A549 (cell line): ENCODE results near the gene FGF23. TPM values are rescaled to one million over a fixed set of nuclear protein-coding genes. Genes with fewer than 3 reads are reported as not detected.

Source experiments
- ATAC-seq, 2 experiments: fragments of 200-7000 bp in 1 of 2; fragments of >200 bp in 1 of 2; cut with Nextera tagmentation in 1 of 2; cut with Tn5 transposase in 1 of 2; 3 replicates each; pipeline versions ENCODE4 v1.8.0 to v1.9.1; 2018 to 2020; ENCODE audit warnings: mild to moderate bottlenecking in 1 of 2, moderate library complexity in 1 of 2
- CTCF ChIA-PET: fragments of 300-600 bp; sonication (Branson Sonifier 250); formaldehyde crosslinking; extraction: SDS; loops from one replicate; lab custom pipeline; 2021; ENCODE audit warnings: antibody characterized with exemption, inconsistent platforms; lab: Yijun Ruan, JAX
- POLR2A ChIA-PET: fragments of 350-600 bp; formaldehyde crosslinking; extraction: SDS; loops from one replicate; lab custom pipeline; 2021; ENCODE audit warnings: antibody characterized with exemption, inconsistent platforms; lab: Yijun Ruan, JAX
- DNase-seq, 2 experiments: peaks; one replicate each; pipeline versions ENCODE4 v3.0.0 to v3.0.0-alpha.2; 2011 to 2016; ENCODE audit warnings: low read depth in 1 of 2, low spot score in 1 of 2
- FAIRE-seq: peaks from 2 replicates; lab custom pipeline; 2011; peaks lifted over from hg19 to GRCh38; lab: Jason Lieb, UNC
- H3K27ac ChIP-seq, 2 experiments: fragments of >200 bp; sonication (Bioruptor Twin); formaldehyde crosslinking; 3 replicates each; pipeline ENCODE4 v1.5.1; 2016 to 2017
- H3K4me1 ChIP-seq: fragments of >200 bp; sonication (Bioruptor Twin); formaldehyde crosslinking; 3 replicates; pipeline ENCODE4 v1.6.1; 2016
- H3K4me2 ChIP-seq: fragments of >200 bp; sonication (Bioruptor Twin); formaldehyde crosslinking; 3 replicates; pipeline ENCODE4 v1.6.1; 2016
- H3K4me3 ChIP-seq: fragments of >200 bp; sonication (Bioruptor Twin); formaldehyde crosslinking; 3 replicates; pipeline ENCODE4 v1.5.1; 2016
- H3K9me3 ChIP-seq: fragments of >200 bp; sonication (Bioruptor Twin); formaldehyde crosslinking; 3 replicates; pipeline ENCODE4 v1.6.1; 2016
- CEBPB ChIP-seq, 2 experiments: fragments of >200 bp in 1 of 2; sonication (Bioruptor Twin) in 1 of 2; formaldehyde crosslinking in 1 of 2; IDR thresholded peaks; 2 replicates each; pipeline ENCODE4 v1.6.1; 2012 to 2016
- ESRRA ChIP-seq: fragments of 150-350 bp; IDR thresholded peaks from 2 replicates; pipeline ENCODE4 v1.6.1; 2014; ENCODE audit warnings: mild to moderate bottlenecking, low read length, borderline replicate concordance
- GATA3 ChIP-seq: IDR thresholded peaks from 2 replicates; pipeline ENCODE4 v1.6.1; 2012; ENCODE audit warnings: borderline replicate concordance
- HDAC2 ChIP-seq: fragments of 200-600 bp; sonication (generic); IDR thresholded peaks from 2 replicates; pipeline ENCODE4 v1.6.1; 2016
- HOXB5 ChIP-seq: fragments of 250-450 bp; sonication (Bioruptor Pico); IDR thresholded peaks from 2 replicates; pipeline ENCODE4 v1.5.0; 2020; ENCODE audit warnings: mild to moderate bottlenecking, moderate library complexity
- JUN ChIP-seq, 2 experiments: fragments of >200 bp; sonication (Bioruptor Twin); formaldehyde crosslinking; IDR thresholded peaks; 2 replicates in 1 of 2; 3 replicates in 1 of 2; pipeline ENCODE4 v1.6.1; 2016 to 2017
- MAFK ChIP-seq: fragments of 450-650 bp; IDR thresholded peaks from 2 replicates; pipeline ENCODE4 v1.6.1; 2014; ENCODE audit not compliant: partially characterized antibody
- NFE2L2 ChIP-seq: fragments of 150-350 bp; conservative IDR thresholded peaks from 2 replicates; pipeline ENCODE4 v1.6.1; 2014; ENCODE audit warnings: low read length
- PHF8 ChIP-seq: fragments of 200-600 bp; sonication (generic); IDR thresholded peaks from 2 replicates; pipeline ENCODE4 v1.6.1; 2016; ENCODE audit warnings: low read depth, mild to moderate bottlenecking, antibody characterized with exemption, moderate library complexity, borderline replicate concordance
- POLR2A ChIP-seq: IDR thresholded peaks from 2 replicates; pipeline ENCODE4 v1.6.1; 2012; ENCODE audit warnings: mild to moderate bottlenecking, low read length
- POLR2AphosphoS2 ChIP-seq: conservative IDR thresholded peaks from 2 replicates; pipeline ENCODE4 v1.6.1; 2012; ENCODE audit warnings: low read length, improper control_type of control experiment, inconsistent platforms
- RARB ChIP-seq: fragments of 250-450 bp; sonication (Bioruptor Pico); IDR thresholded peaks from 2 replicates; pipeline ENCODE4 v1.8.0; 2021; ENCODE audit warnings: mild to moderate bottlenecking, moderate library complexity
- TFCP2L1 ChIP-seq: fragments of 250-450 bp; sonication (Bioruptor Pico); IDR thresholded peaks from 2 replicates; pipeline ENCODE4 v1.5.0; 2021; ENCODE audit warnings: mild to moderate bottlenecking
- ZC3H11A ChIP-seq: fragments of 450-650 bp; IDR thresholded peaks from 2 replicates; pipeline ENCODE4 v1.6.1; 2014; ENCODE audit warnings: antibody characterized with exemption, mild to moderate bottlenecking
- ZNF302 ChIP-seq: fragments of 250-450 bp; sonication (Bioruptor Pico); IDR thresholded peaks from 2 replicates; pipeline ENCODE4 v1.9.0; 2021; ENCODE audit warnings: inconsistent platforms, mild to moderate bottlenecking, moderate library complexity
- WGBS: methylation state at CpG from one replicate; pipeline ENCODE4 v1.1.6; 2017; ENCODE audit errors: missing lambda C conversion rate; 5-methylcytosine and 5-hydroxymethylcytosine counted together
- polyA plus RNA-seq, 4 experiments: library from polyadenylated mRNA; depleted of rRNA in 3 of 4; stranded (reverse); fragments of >200 nt; fragmentation: RNase III in 1 of 4; extraction: RNeasy Plus Mini Kit Qiagen cat#74134 plus additional on column Dnase treatment in 1 of 4; gene quantifications; 2 replicates in 3 of 4; 3 replicates in 1 of 4; pipeline ENCODE4 v1.2.3, GENCODE V29; 2011 to 2017
- TF ChIP-seq, protein P1 (sequence below): fragments of 450-650 bp; IDR thresholded peaks from 2 replicates; pipeline ENCODE4 v1.6.1; 2014; ENCODE audit warnings: antibody characterized with exemption
- TF ChIP-seq, protein P2 (sequence below): IDR thresholded peaks from 2 replicates; pipeline ENCODE4 v1.6.1; 2012
- TF ChIP-seq, protein P3 (sequence below): fragments of 200-600 bp; sonication (generic); IDR thresholded peaks from 2 replicates; pipeline ENCODE4 v1.6.1; 2016; ENCODE audit warnings: antibody characterized with exemption, mild to moderate bottlenecking, moderate library complexity
- TF ChIP-seq, protein P4 (sequence below): IDR thresholded peaks from 2 replicates; pipeline ENCODE4 v1.6.1; 2012
- TF ChIP-seq, protein P5 (sequence below): IDR thresholded peaks from 2 replicates; pipeline ENCODE4 v1.6.1; 2012; ENCODE audit warnings: low read depth, borderline replicate concordance
- TF ChIP-seq, protein P6 (sequence below): fragments of >200 bp; sonication (Bioruptor Twin); formaldehyde crosslinking; IDR thresholded peaks from 2 replicates; pipeline ENCODE4 v1.6.1; 2016

The FGF23 gene
- polyA plus RNA-seq, 2 of the 4 experiments (the other 2 are of a cell fraction) = not detected

DNA sequence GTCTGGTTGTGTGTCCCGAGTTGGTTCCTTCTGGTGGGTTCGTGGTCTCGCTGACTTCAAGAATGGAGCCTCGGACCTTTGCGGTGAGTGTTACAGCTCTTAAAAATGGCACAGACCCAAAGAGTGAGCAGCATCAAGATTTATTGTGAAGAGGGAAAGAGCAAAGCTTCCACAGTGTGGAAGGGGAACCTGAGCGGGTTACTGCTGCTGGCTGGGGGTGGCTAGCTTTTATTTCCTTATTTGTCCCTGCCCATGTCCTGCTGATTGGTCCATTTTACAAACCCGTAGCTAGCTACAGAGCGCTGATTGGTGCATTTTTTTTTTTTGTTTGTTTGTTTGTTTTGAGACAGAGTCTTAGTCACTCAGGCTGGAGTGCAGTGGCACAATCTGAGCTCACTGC lies 36.8 kb upstream of the FGF23 start:
- Histone ChIP-seq H3K4me1 (no peaks in the 10 kb centered on the region), H3K4me3 (no peak overlapping the region), H3K9me3 (no peaks in the 10 kb centered on the region; the same call in 2 of the 3 replicates), H3K4me2 (no peak overlapping the region), H3K27ac (no peak overlapping the region)
- no peak for FAIRE-seq
- no peak for ATAC-seq
- no peak for DNase-seq
- ChIA-PET CTCF (interaction anchor here (2.6 kb wide), 1 partner anchor 110 kb away, joined by 9 read pairs; no protein-coding TSS in a partner anchor), POLR2A (no interaction called here)
- 37% methylated on average over 8 of the region's 8 CpGs for WGBS
- TF ChIP-seq HDAC2 (no peak), ESRRA (no peak), ZC3H11A (no peak), CEBPB (IDR thresholded peaks at IDR 0.05) (no peak), MAFK (no peak), GATA3 (no peak)
- TF ChIP-seq, protein P1, sequence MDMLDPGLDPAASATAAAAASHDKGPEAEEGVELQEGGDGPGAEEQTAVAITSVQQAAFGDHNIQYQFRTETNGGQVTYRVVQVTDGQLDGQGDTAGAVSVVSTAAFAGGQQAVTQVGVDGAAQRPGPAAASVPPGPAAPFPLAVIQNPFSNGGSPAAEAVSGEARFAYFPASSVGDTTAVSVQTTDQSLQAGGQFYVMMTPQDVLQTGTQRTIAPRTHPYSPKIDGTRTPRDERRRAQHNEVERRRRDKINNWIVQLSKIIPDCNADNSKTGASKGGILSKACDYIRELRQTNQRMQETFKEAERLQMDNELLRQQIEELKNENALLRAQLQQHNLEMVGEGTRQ = no peak
- TF ChIP-seq, protein P2, sequence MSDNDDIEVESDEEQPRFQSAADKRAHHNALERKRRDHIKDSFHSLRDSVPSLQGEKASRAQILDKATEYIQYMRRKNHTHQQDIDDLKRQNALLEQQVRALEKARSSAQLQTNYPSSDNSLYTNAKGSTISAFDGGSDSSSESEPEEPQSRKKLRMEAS = no peak
- TF ChIP-seq, protein P3, sequence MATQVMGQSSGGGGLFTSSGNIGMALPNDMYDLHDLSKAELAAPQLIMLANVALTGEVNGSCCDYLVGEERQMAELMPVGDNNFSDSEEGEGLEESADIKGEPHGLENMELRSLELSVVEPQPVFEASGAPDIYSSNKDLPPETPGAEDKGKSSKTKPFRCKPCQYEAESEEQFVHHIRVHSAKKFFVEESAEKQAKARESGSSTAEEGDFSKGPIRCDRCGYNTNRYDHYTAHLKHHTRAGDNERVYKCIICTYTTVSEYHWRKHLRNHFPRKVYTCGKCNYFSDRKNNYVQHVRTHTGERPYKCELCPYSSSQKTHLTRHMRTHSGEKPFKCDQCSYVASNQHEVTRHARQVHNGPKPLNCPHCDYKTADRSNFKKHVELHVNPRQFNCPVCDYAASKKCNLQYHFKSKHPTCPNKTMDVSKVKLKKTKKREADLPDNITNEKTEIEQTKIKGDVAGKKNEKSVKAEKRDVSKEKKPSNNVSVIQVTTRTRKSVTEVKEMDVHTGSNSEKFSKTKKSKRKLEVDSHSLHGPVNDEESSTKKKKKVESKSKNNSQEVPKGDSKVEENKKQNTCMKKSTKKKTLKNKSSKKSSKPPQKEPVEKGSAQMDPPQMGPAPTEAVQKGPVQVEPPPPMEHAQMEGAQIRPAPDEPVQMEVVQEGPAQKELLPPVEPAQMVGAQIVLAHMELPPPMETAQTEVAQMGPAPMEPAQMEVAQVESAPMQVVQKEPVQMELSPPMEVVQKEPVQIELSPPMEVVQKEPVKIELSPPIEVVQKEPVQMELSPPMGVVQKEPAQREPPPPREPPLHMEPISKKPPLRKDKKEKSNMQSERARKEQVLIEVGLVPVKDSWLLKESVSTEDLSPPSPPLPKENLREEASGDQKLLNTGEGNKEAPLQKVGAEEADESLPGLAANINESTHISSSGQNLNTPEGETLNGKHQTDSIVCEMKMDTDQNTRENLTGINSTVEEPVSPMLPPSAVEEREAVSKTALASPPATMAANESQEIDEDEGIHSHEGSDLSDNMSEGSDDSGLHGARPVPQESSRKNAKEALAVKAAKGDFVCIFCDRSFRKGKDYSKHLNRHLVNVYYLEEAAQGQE = no peak
- TF ChIP-seq, protein P4, sequence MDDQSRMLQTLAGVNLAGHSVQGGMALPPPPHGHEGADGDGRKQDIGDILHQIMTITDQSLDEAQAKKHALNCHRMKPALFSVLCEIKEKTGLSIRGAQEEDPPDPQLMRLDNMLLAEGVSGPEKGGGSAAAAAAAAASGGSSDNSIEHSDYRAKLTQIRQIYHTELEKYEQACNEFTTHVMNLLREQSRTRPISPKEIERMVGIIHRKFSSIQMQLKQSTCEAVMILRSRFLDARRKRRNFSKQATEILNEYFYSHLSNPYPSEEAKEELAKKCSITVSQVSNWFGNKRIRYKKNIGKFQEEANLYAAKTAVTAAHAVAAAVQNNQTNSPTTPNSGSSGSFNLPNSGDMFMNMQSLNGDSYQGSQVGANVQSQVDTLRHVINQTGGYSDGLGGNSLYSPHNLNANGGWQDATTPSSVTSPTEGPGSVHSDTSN = no peak

DNA sequence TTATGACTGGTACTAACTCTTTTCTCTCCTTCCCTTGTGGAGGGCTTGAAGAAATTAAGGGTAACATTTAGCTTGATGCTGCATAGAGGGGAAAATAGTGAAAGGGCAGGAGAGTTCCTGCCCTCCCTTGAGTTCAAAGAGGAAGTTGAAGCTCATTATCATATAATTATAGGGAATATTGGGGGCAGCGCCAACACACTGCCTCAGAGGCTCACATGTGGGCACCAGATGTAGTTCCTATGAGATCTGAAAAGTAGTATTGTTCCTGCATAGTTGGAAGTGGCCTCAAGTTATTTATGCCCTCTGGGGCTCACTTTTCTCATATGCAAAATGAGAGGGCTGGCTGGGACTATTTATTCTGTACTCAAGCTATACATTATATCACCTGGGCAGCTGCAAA lies 33.0 kb upstream of the FGF23 start:
- Histone ChIP-seq H3K4me2 (no peak overlapping the region), H3K9me3 (no peaks in the 10 kb centered on the region; the same call in 2 of the 3 replicates), H3K27ac (no peak overlapping the region), H3K4me3 (no peak overlapping the region), H3K4me1 (no peaks in the 10 kb centered on the region)
- no peak for ATAC-seq
- ChIA-PET CTCF (interaction anchor here (0.8 to 2.1 kb wide), 3 partner anchors 9 to 24 kb away, joined by 3 to 6 read pairs (median 3); no protein-coding TSS in a partner anchor), POLR2A (no interaction called here)
- no peak for DNase-seq
- no peak for TF ChIP-seq NFE2L2
- no peak for TF ChIP-seq HOXB5 (CRISPR knock-in tag)
- TF ChIP-seq TFCP2L1 (CRISPR knock-in tag) = no peak
- TF ChIP-seq RARB (CRISPR knock-in tag) = no peak
- TF ChIP-seq ZNF302 (CRISPR knock-in tag) = no peak
- no peak for TF ChIP-seq PHF8
- TF ChIP-seq, protein P5, sequence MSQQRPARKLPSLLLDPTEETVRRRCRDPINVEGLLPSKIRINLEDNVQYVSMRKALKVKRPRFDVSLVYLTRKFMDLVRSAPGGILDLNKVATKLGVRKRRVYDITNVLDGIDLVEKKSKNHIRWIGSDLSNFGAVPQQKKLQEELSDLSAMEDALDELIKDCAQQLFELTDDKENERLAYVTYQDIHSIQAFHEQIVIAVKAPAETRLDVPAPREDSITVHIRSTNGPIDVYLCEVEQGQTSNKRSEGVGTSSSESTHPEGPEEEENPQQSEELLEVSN = no peak
- no peak for TF ChIP-seq JUN (IDR thresholded peaks at IDR 0.05)
- TF ChIP-seq, protein P4 = no peak
- no peak for TF ChIP-seq POLR2A
- TF ChIP-seq POLR2AphosphoS2 = no peak
- TF ChIP-seq, protein P6, sequence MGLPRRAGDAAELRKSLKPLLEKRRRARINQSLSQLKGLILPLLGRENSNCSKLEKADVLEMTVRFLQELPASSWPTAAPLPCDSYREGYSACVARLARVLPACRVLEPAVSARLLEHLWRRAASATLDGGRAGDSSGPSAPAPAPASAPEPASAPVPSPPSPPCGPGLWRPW = no peak
- FAIRE-seq = no peak
- 16% methylated on average over 1 of the region's 1 CpG for WGBS
